IMR-90 (cell line): Measurements from ENCODE around the gene TTC27. TPM values are rescaled to one million over a fixed set of nuclear protein-coding genes. Genes with fewer than 3 reads are reported as not detected.

Source experiments
- ATAC-seq: fragments of 200-7000 bp; cut with Tn5 transposase; 2 replicates; pipeline ENCODE4 v1.9.1; 2020; ENCODE audit warnings: low read depth, mild to moderate bottlenecking, moderate library complexity
- BruUV-seq: library from RNA; stranded (reverse); fragments of 400-500 nt; replicated peaks from 2 replicates; lab custom pipeline; 2021; lab: Mats Ljungman, UMichigan
- CTCF ChIA-PET: fragments of 300-600 bp; formaldehyde crosslinking; extraction: SDS; loops from one replicate; lab custom pipeline; 2021; ENCODE audit warnings: antibody characterized with exemption; lab: Yijun Ruan, JAX
- POLR2A ChIA-PET: fragments of 300-600 bp; sonication (Branson Sonifier 250); formaldehyde crosslinking; loops from one replicate; lab custom pipeline; 2022; ENCODE audit warnings: antibody characterized with exemption; ENCODE audit not compliant: unreplicated experiment; lab: Charles Lee
- DNase-seq: peaks from one replicate; pipeline ENCODE4 v3.0.0; 2013
- H2AFZ ChIP-seq: replicated peaks from 2 replicates; pipeline ENCODE3; 2013; ENCODE audit warnings: low read length, mild to moderate bottlenecking; ENCODE audit not compliant: poor library complexity
- H2AK5ac ChIP-seq: 2 replicates; pipeline ENCODE4 v1.6.1; 2013; ENCODE audit warnings: low read depth, low read length, inconsistent platforms
- H2AK9ac ChIP-seq: replicated peaks from 2 replicates; pipeline ENCODE3; 2013; ENCODE audit warnings: mild to moderate bottlenecking, low read depth, low read length, moderate library complexity; ENCODE audit not compliant: poor library complexity
- H2BK120ac ChIP-seq: 2 replicates; pipeline ENCODE4 v1.6.1; 2013; ENCODE audit warnings: low read depth, low read length, inconsistent platforms
- H2BK15ac ChIP-seq: 3 replicates; pipeline ENCODE4 v1.6.1; 2013; ENCODE audit warnings: low read depth, low read length, inconsistent platforms
- H2BK20ac ChIP-seq: 2 replicates; pipeline ENCODE4 v1.6.1; 2013; ENCODE audit warnings: low read depth, mild to moderate bottlenecking, inconsistent platforms, low read length, moderate library complexity
- H2BK5ac ChIP-seq: 2 replicates; pipeline ENCODE4 v1.6.1; 2013; ENCODE audit warnings: mild to moderate bottlenecking, low read depth, low read length, inconsistent platforms; ENCODE audit not compliant: poor library complexity, severe bottlenecking
- H3K14ac ChIP-seq: replicated peaks from 2 replicates; pipeline ENCODE4 v1.6.1; 2013; ENCODE audit warnings: low read depth, low read length, inconsistent platforms
- H3K18ac ChIP-seq: 2 replicates; pipeline ENCODE4 v1.6.1; 2013; ENCODE audit warnings: low read depth, low read length, control low read depth
- H3K23ac ChIP-seq: 2 replicates; pipeline ENCODE4 v1.6.1; 2013; ENCODE audit warnings: low read depth, low read length, inconsistent platforms
- H3K27ac ChIP-seq: 2 replicates; pipeline ENCODE4 v1.5.1; 2013; ENCODE audit warnings: mild to moderate bottlenecking, control low read depth, low read length; ENCODE audit not compliant: insufficient read depth
- H3K27me3 ChIP-seq: 2 replicates; pipeline ENCODE4 v1.6.1; 2013; ENCODE audit warnings: low read length; ENCODE audit not compliant: control insufficient read depth, insufficient read depth
- H3K36me3 ChIP-seq: 2 replicates; pipeline ENCODE4 v1.6.1; 2013; ENCODE audit warnings: low read length, mixed read lengths; ENCODE audit not compliant: control insufficient read depth, insufficient read depth
- H3K4ac ChIP-seq: 2 replicates; pipeline ENCODE4 v1.6.1; 2013; ENCODE audit warnings: low read depth, low read length, inconsistent platforms
- H3K4me1 ChIP-seq: 2 replicates; pipeline ENCODE4 v1.6.1; 2013; ENCODE audit warnings: low read length, mixed read lengths; ENCODE audit not compliant: control insufficient read depth, insufficient read depth
- H3K4me2 ChIP-seq: 2 replicates; pipeline ENCODE4 v1.6.1; 2013; ENCODE audit warnings: low read depth, mild to moderate bottlenecking, control low read depth, low read length, moderate library complexity
- H3K4me3 ChIP-seq: 2 replicates; pipeline ENCODE4 v1.5.1; 2013; ENCODE audit warnings: low read depth, mild to moderate bottlenecking, control low read depth, low read length, moderate library complexity; ENCODE audit not compliant: insufficient read depth
- H3K56ac ChIP-seq: 2 replicates; pipeline ENCODE4 v1.6.1; 2013; ENCODE audit warnings: low read length, inconsistent platforms; ENCODE audit not compliant: insufficient read depth; ENCODE audit errors: extremely low read depth
- H3K79me1 ChIP-seq, 2 experiments: 2 replicates each; pipeline ENCODE4 v1.6.1; 2013; ENCODE audit warnings: low read length in 2 of 2, inconsistent platforms in 1 of 2, low read depth in 1 of 2
- H3K9ac ChIP-seq: 2 replicates; pipeline ENCODE4 v1.6.1; 2013; ENCODE audit warnings: low read depth, low read length, control low read depth
- H3K9me1 ChIP-seq: 2 replicates; pipeline ENCODE4 v1.6.1; 2013; ENCODE audit warnings: low read length, inconsistent platforms; ENCODE audit not compliant: insufficient read depth
- H3K9me3 ChIP-seq: 2 replicates; pipeline ENCODE4 v1.6.1; 2013; ENCODE audit warnings: low read length; ENCODE audit not compliant: control insufficient read depth, insufficient read depth
- H4K20me1 ChIP-seq: 2 replicates; pipeline ENCODE4 v1.6.1; 2013; ENCODE audit warnings: low read length, inconsistent platforms; ENCODE audit not compliant: insufficient read depth
- H4K5ac ChIP-seq: 2 replicates; pipeline ENCODE4 v1.6.1; 2013; ENCODE audit warnings: mild to moderate bottlenecking, low read depth, low read length, control low read depth
- H4K8ac ChIP-seq, 2 experiments: 2 replicates each; pipeline ENCODE4 v1.6.1; 2013; ENCODE audit warnings: low read depth in 2 of 2, low read length in 2 of 2, control low read depth in 1 of 2, inconsistent platforms in 1 of 2
- H4K91ac ChIP-seq: 2 replicates; pipeline ENCODE4 v1.6.1; 2013; ENCODE audit warnings: low read depth, low read length, inconsistent platforms; ENCODE audit not compliant: insufficient read depth
- BHLHE40 ChIP-seq: fragments of 150-350 bp; IDR thresholded peaks from 2 replicates; pipeline ENCODE4 v1.6.1; 2016; ENCODE audit warnings: mild to moderate bottlenecking, low read depth, low read length
- CEBPB ChIP-seq: IDR thresholded peaks from 2 replicates; pipeline ENCODE4 v1.6.1; 2012; ENCODE audit warnings: low read depth, low read length, improper control_type of control experiment
- CHD1 ChIP-seq: IDR thresholded peaks from 2 replicates; pipeline ENCODE4 v1.6.1; 2012; ENCODE audit warnings: low read depth, low read length, improper control_type of control experiment
- CTCF ChIP-seq: conservative IDR thresholded peaks from 2 replicates; pipeline ENCODE4 v1.5.1; 2012; ENCODE audit warnings: mild to moderate bottlenecking, low read depth, low read length, improper control_type of control experiment
- FOS ChIP-seq: fragments of 150-350 bp; IDR thresholded peaks from 2 replicates; pipeline ENCODE4 v1.6.1; 2016; ENCODE audit warnings: low read depth, low read length
- MAFK ChIP-seq: IDR thresholded peaks from 2 replicates; pipeline ENCODE4 v1.6.1; 2012; ENCODE audit warnings: low read depth, low read length, improper control_type of control experiment
- MAZ ChIP-seq: IDR thresholded peaks from 2 replicates; pipeline ENCODE4 v1.6.1; 2012; ENCODE audit warnings: low read depth, mild to moderate bottlenecking, low read length, improper control_type of control experiment, moderate library complexity, borderline replicate concordance
- POLR2A ChIP-seq: IDR thresholded peaks from 2 replicates; pipeline ENCODE4 v1.6.1; 2012; ENCODE audit warnings: mild to moderate bottlenecking, low read depth, low read length
- RAD21 ChIP-seq: IDR thresholded peaks from 2 replicates; pipeline ENCODE4 v1.6.1; 2012; ENCODE audit warnings: low read length, improper control_type of control experiment
- RCOR1 ChIP-seq: IDR thresholded peaks from 2 replicates; pipeline ENCODE4 v1.6.1; 2012; ENCODE audit warnings: mild to moderate bottlenecking, low read length, improper control_type of control experiment; ENCODE audit not compliant: insufficient replicate concordance
- RFX5 ChIP-seq: IDR thresholded peaks from 2 replicates; pipeline ENCODE4 v1.8.0; 2012; ENCODE audit warnings: low read depth, mild to moderate bottlenecking, low read length, moderate library complexity
- SMC3 ChIP-seq: fragments of 150-350 bp; IDR thresholded peaks from 2 replicates; pipeline ENCODE4 v1.6.1; 2016; ENCODE audit warnings: low read depth, mild to moderate bottlenecking, antibody characterized with exemption, low read length, moderate library complexity
- USF2 ChIP-seq: fragments of 150-350 bp; IDR thresholded peaks from 2 replicates; pipeline ENCODE4 v1.6.1; 2017; ENCODE audit warnings: mild to moderate bottlenecking, antibody characterized with exemption, low read length, low read depth
- WGBS, 2 experiments: methylation state at CpG; one replicate each; pipeline versions ENCODE4 v1.1.5 to v1.1.7; 2013; ENCODE audit warnings: missing lambda C conversion rate in 2 of 2; ENCODE audit not compliant: insufficient read length in 1 of 2; ENCODE audit errors: extremely low coverage in 2 of 2; 5-methylcytosine and 5-hydroxymethylcytosine counted together
- dilution Hi-C: fragments of 300-500 bp; cut with HindIII; formaldehyde crosslinking; loops from one replicate; pipeline ENCODE4 v1.14.3; 2018; ENCODE audit warnings: low sequenced_read_pairs; ENCODE audit not compliant: unreplicated experiment
- in situ Hi-C: fragments of 300-500 bp; cut with MboI; formaldehyde crosslinking; loops from 3 replicates; pipeline ENCODE4 v1.14.3; 2019; ENCODE audit warnings: low sequenced_read_pairs, inconsistent platforms, mixed read lengths
- intact Hi-C: fragments of 100-400 bp; cut with micrococcal nuclease; formaldehyde crosslinking; loops from 2 replicates; pipeline ENCODE4 v1.10.0; 2022
- polyA plus RNA-seq, 3 experiments: library from polyadenylated mRNA; depleted of rRNA; stranded (reverse); fragments of >200 nt; gene quantifications; 2 replicates each; pipeline ENCODE4 v1.2.3, GENCODE V29; 2012; ENCODE audit warnings: low replicate concordance in 1 of 3
- total RNA-seq: library from RNA; depleted of rRNA; stranded (reverse); fragments of >200 nt; gene quantifications from 2 replicates; pipeline ENCODE4 v1.2.3, GENCODE V29; 2012
- TF ChIP-seq, protein P1 (sequence below): fragments of 150-350 bp; IDR thresholded peaks from 2 replicates; pipeline ENCODE4 v1.6.1; 2016; ENCODE audit warnings: low read depth, mild to moderate bottlenecking, low read length, moderate library complexity, borderline replicate concordance

TTC27 gene
- total and polyA plus RNA-seq, 2 of the 4 experiments (the other 2 are of a cell fraction), result 12.7 to 30.5 TPM

- Histone ChIP-seq H3K9me3 (no peaks in the 10 kb centered on the region), H3K14ac (0 out of 2 replicates have a peak overlapping the region, but pooled peaks have one; percentile 74), H2BK15ac (no peak overlapping the region), H3K4me2 (no peak overlapping the region), H3K56ac (no peak overlapping the region), H2AFZ (no peak overlapping the region), H3K9me1 (0 out of 2 replicates have a peak, but pooled peaks cover 3% of the 10 kb centered on the region), H3K27ac (no peak overlapping the region), H3K18ac (peak overlapping the region; percentile 3; the same call in 1 of the 2 replicates), H3K36me3 (peaks cover 1% of the 10 kb centered on the region; the same call in 1 of the 2 replicates), H4K91ac (no peak overlapping the region), H2BK5ac (no peak overlapping the region), H3K23ac (no peak overlapping the region), H2AK9ac (no peak overlapping the region), H3K79me1 (no peaks in the 10 kb centered on the region), H2BK20ac (no peak overlapping the region), H4K8ac (peak overlapping the region in 1 of 2 experiments; percentile 51; a peak in 2 of 4 replicates), H3K4me3 (no peak overlapping the region), H2BK120ac (no peak overlapping the region), H2AK5ac (no peak overlapping the region), H4K5ac (no peak overlapping the region; the same call in 1 of the 2 replicates), H3K4me1 (peaks cover 2% of the 10 kb centered on the region; the same call in 1 of the 2 replicates), H3K4ac (peak overlapping the region; percentile 31; the same call in 1 of the 2 replicates), H3K9ac (no peak overlapping the region), H3K27me3 (no peaks in the 10 kb centered on the region), H4K20me1 (no peaks in the 10 kb centered on the region)
- in situ Hi-C loops (loop anchor here (10.0 to 25.0 kb wide), 2 partner anchors 477 to 774 kb away; no protein-coding TSS in a partner anchor), dilution Hi-C loops (no loop called here), intact Hi-C loops (no loop called here)
- BruUV-seq, result no TSS peak
- TF ChIP-seq MAFK (no peak), RCOR1 (no peak), MAZ (no peak), CHD1 (no peak), POLR2A (no peak), USF2 (no peak), SMC3 (no peak), CEBPB (no peak), RAD21 (no peak), RFX5 (no peak), FOS (no peak), BHLHE40 (no peak), CTCF (no peak)
- TF ChIP-seq, protein P1, sequence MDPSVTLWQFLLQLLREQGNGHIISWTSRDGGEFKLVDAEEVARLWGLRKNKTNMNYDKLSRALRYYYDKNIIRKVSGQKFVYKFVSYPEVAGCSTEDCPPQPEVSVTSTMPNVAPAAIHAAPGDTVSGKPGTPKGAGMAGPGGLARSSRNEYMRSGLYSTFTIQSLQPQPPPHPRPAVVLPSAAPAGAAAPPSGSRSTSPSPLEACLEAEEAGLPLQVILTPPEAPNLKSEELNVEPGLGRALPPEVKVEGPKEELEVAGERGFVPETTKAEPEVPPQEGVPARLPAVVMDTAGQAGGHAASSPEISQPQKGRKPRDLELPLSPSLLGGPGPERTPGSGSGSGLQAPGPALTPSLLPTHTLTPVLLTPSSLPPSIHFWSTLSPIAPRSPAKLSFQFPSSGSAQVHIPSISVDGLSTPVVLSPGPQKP, result no peak
- ChIA-PET POLR2A (no interaction called here), CTCF (interaction anchor here (0.5 kb wide), 1 partner anchor 59 kb away, joined by 3 read pairs; no protein-coding TSS in a partner anchor)
- DNase-seq (no peak), ATAC-seq (peak; percentile 35)
- WGBS, 2 experiments, result no CpG with 5 or more reads among the region's 1 CpG
These were observed 160.3 kb downstream of the TTC27 start for GRCh38 chr2:32788114-32788513.
